SU-DHL-6 (cell line): ENCODE results near the gene DGLUCY.

Experiments used
- H2AFZ ChIP-seq: fragments of 200-600 bp; sonication (generic); 2 replicates; pipeline ENCODE4 v1.6.1; 2014; ENCODE audit warnings: low read depth, mild to moderate bottlenecking, moderate library complexity, mixed read lengths, antibody characterized with exemption, low read length; ENCODE audit not compliant: severe bottlenecking
- H3F3A ChIP-seq: fragments of 200-600 bp; shearing (Covaris generic); 2 replicates; pipeline ENCODE4 v1.6.0; 2016; ENCODE audit warnings: antibody characterized with exemption, mild to moderate bottlenecking; ENCODE audit not compliant: insufficient read depth
- H3K27ac ChIP-seq: fragments of 200-600 bp; sonication (generic); 2 replicates; pipeline ENCODE4 v1.5.1; 2016; ENCODE audit warnings: low read depth, mild to moderate bottlenecking, low read length, moderate library complexity, mixed read lengths
- H3K27me3 ChIP-seq: fragments of 200-600 bp; sonication (generic), shearing (Covaris generic); 2 replicates; pipeline ENCODE4 v1.6.0; 2014; ENCODE audit warnings: mild to moderate bottlenecking, low read length
- H3K36me3 ChIP-seq: fragments of 200-600 bp; sonication (generic); 2 replicates; pipeline ENCODE4 v1.6.1; 2014; ENCODE audit warnings: mild to moderate bottlenecking, low read length, mixed read lengths
- H3K4me2 ChIP-seq: fragments of 300-600, 200-600 bp; shearing (Covaris generic), sonication (generic); 2 replicates; pipeline ENCODE4 v1.6.0; 2014; ENCODE audit warnings: low read length, low read depth, mild to moderate bottlenecking; ENCODE audit not compliant: poor library complexity, severe bottlenecking
- H3K4me3 ChIP-seq: fragments of 200-600 bp; sonication (generic); 2 replicates; pipeline ENCODE4 v1.5.1; 2014; ENCODE audit warnings: antibody characterized with exemption, low read length, mild to moderate bottlenecking, mixed read lengths; ENCODE audit not compliant: insufficient read depth, poor library complexity, severe bottlenecking
- H3K79me2 ChIP-seq: fragments of 200-600 bp; sonication (generic); 2 replicates; pipeline ENCODE4 v1.6.1; 2014; ENCODE audit warnings: mild to moderate bottlenecking, low read length, moderate library complexity; ENCODE audit not compliant: insufficient read depth
- H3K9ac ChIP-seq: fragments of 200-600 bp; sonication (generic); 2 replicates; pipeline ENCODE4 v1.7.0; 2014; ENCODE audit warnings: mild to moderate bottlenecking, low read length
- H3K9me2 ChIP-seq: fragments of 200-600 bp; sonication (generic); replicated peaks from 2 replicates; pipeline ENCODE4 v1.6.1; 2014; ENCODE audit warnings: low read length; ENCODE audit not compliant: insufficient read depth
- H3K9me3 ChIP-seq: fragments of 200-600 bp; sonication (generic); 2 replicates; pipeline ENCODE4 v1.6.1; 2014; ENCODE audit warnings: low read length, mixed read lengths; ENCODE audit not compliant: insufficient read depth
- H4K20me1 ChIP-seq: fragments of 200-600 bp; sonication (generic); 2 replicates; pipeline ENCODE4 v1.6.1; 2014; ENCODE audit warnings: low read depth, mild to moderate bottlenecking, antibody characterized with exemption, low read length, moderate library complexity, mixed read lengths
- EZH2phosphoT487 ChIP-seq: fragments of 200-600 bp; sonication (generic), shearing (Covaris generic); conservative IDR thresholded peaks from 2 replicates; pipeline ENCODE4 v1.6.1; 2018; ENCODE audit warnings: mild to moderate bottlenecking, antibody characterized with exemption, low read length, moderate library complexity, mixed read lengths
- TF ChIP-seq, protein P1 (sequence below): fragments of 200-600 bp; sonication (generic); IDR thresholded peaks from one replicate; pipeline ENCODE4 v1.5.1; 2017; ENCODE audit warnings: antibody characterized with exemption, mild to moderate bottlenecking, low read length, moderate library complexity; ENCODE audit not compliant: insufficient read depth, poor library complexity, severe bottlenecking

Gene DGLUCY

GRCh38 chr14:91068642-91069041, 45.2 kb upstream of the DGLUCY start:
- Histone ChIP-seq H3K9me3 (no peaks in the 10 kb centered on the region), H3K27ac (no peak overlapping the region), H3K36me3 (no peaks in the 10 kb centered on the region), H3K27me3 (no peaks in the 10 kb centered on the region), H3K79me2 (no peaks in the 10 kb centered on the region), H4K20me1 (no peaks in the 10 kb centered on the region), H3F3A (no peaks in the 10 kb centered on the region), H2AFZ (no peak overlapping the region), H3K9me2 (no peaks in the 10 kb centered on the region), H3K4me3 (no peak overlapping the region), H3K4me2 (no peak overlapping the region), H3K9ac (no peak overlapping the region)
- no peak for TF ChIP-seq EZH2phosphoT487
- TF ChIP-seq, protein P1, sequence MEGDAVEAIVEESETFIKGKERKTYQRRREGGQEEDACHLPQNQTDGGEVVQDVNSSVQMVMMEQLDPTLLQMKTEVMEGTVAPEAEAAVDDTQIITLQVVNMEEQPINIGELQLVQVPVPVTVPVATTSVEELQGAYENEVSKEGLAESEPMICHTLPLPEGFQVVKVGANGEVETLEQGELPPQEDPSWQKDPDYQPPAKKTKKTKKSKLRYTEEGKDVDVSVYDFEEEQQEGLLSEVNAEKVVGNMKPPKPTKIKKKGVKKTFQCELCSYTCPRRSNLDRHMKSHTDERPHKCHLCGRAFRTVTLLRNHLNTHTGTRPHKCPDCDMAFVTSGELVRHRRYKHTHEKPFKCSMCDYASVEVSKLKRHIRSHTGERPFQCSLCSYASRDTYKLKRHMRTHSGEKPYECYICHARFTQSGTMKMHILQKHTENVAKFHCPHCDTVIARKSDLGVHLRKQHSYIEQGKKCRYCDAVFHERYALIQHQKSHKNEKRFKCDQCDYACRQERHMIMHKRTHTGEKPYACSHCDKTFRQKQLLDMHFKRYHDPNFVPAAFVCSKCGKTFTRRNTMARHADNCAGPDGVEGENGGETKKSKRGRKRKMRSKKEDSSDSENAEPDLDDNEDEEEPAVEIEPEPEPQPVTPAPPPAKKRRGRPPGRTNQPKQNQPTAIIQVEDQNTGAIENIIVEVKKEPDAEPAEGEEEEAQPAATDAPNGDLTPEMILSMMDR = no peak

GRCh38 chr14:91070572-91070971, 43.3 kb upstream of the DGLUCY start:
- H2AFZ ChIP-seq = no peak overlapping the region
- H3K4me2 ChIP-seq = no peak overlapping the region
- H3K4me3 ChIP-seq = no peak overlapping the region
- TF ChIP-seq, protein P1 = no peak
- no peak for TF ChIP-seq EZH2phosphoT487
- no peak overlapping the region for H3K9ac ChIP-seq
- H3K9me2 ChIP-seq = no peaks in the 10 kb centered on the region
- no peaks in the 10 kb centered on the region for H3K36me3 ChIP-seq
- no peaks in the 10 kb centered on the region for H3F3A ChIP-seq
- no peak overlapping the region for H3K27ac ChIP-seq
- H3K27me3 ChIP-seq = no peaks in the 10 kb centered on the region
- H3K79me2 ChIP-seq = no peaks in the 10 kb centered on the region
- H3K9me3 ChIP-seq = no peaks in the 10 kb centered on the region
- no peaks in the 10 kb centered on the region for H4K20me1 ChIP-seq

DNA sequence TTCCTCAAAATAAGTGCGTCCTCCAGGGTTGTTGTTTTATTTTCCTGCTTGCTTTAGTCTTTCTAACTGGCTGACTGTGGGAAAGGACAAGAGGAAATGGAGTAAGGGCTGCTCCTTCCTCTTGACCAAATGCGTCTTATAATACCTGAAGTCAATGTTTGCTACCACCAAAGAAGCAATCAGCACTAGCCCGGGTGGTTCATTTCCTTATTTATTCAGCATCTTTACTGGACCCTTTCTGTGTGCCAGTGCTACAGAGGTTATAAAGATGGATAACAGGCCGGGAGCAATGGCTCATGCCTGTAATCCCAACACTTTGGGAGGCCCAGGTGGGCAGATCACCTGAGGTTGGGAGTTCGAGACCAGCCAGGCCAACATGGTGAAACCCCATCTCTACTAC, 38.3 kb upstream of the DGLUCY start:
- H3F3A ChIP-seq = no peaks in the 10 kb centered on the region
- no peaks in the 10 kb centered on the region for H3K27me3 ChIP-seq
- TF ChIP-seq, protein P1 = no peak
- no peak for TF ChIP-seq EZH2phosphoT487
- H3K27ac ChIP-seq = no peak overlapping the region
- no peak overlapping the region for H2AFZ ChIP-seq
- H3K9me2 ChIP-seq = no peaks in the 10 kb centered on the region
- no peaks in the 10 kb centered on the region for H4K20me1 ChIP-seq
- no peaks in the 10 kb centered on the region for H3K9me3 ChIP-seq
- no peaks in the 10 kb centered on the region for H3K36me3 ChIP-seq
- no peak overlapping the region for H3K9ac ChIP-seq
- no peak overlapping the region for H3K4me3 ChIP-seq
- no peak overlapping the region for H3K4me2 ChIP-seq
- H3K79me2 ChIP-seq = no peaks in the 10 kb centered on the region
